ENCODE results near the gene FOXD4L6.
"Not testable (repeated sequence)": the region's sequence is repeated elsewhere in the genome, so short reads cannot be mapped to it uniquely, and the experiment has no call there.

DNA sequence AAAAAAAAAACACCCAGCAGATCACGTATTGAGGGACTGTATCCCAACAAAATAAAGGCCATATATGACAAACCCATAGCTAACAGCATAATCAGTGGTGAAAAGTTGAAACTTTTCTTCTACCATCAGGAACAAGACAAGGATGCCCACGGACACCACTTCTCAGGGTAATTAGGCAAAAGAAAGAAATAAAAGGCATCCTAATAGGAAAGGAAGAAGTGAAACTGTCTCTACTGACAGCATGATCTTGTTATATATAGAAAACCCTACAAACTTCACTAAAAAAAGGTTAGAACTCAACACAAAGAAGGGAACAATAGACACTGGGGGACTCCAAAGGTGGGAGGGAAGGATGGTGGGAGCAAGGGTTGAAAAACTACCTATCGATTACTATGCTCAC, 42.3 kb downstream of the FOXD4L6 start:
- TF ChIP-seq, protein P1, sequence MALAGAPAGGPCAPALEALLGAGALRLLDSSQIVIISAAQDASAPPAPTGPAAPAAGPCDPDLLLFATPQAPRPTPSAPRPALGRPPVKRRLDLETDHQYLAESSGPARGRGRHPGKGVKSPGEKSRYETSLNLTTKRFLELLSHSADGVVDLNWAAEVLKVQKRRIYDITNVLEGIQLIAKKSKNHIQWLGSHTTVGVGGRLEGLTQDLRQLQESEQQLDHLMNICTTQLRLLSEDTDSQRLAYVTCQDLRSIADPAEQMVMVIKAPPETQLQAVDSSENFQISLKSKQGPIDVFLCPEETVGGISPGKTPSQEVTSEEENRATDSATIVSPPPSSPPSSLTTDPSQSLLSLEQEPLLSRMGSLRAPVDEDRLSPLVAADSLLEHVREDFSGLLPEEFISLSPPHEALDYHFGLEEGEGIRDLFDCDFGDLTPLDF (CRISPR knock-in tag; IDR thresholded peaks at IDR 0.05), result not testable (repeated sequence)
- not testable (repeated sequence) for TF ChIP-seq SPI1 (IDR thresholded peaks at IDR 0.05; ENCODE audit: borderline replicate concordance, low read depth, low read length); U2AF2 (optimal IDR thresholded peaks at IDR 0.05; ENCODE audit: low read depth, low read length); ZNF3 (CRISPR knock-in tag; IDR thresholded peaks at IDR 0.05); CBFB (CRISPR knock-in tag; IDR thresholded peaks at IDR 0.05); POLR2AphosphoS5 (IDR thresholded peaks at IDR 0.05; ENCODE audit: control insufficient read depth, insufficient read depth, low read depth, low read length); PYGO2 (tag; IDR thresholded peaks at IDR 0.05)
- TF ChIP-seq, protein P2, sequence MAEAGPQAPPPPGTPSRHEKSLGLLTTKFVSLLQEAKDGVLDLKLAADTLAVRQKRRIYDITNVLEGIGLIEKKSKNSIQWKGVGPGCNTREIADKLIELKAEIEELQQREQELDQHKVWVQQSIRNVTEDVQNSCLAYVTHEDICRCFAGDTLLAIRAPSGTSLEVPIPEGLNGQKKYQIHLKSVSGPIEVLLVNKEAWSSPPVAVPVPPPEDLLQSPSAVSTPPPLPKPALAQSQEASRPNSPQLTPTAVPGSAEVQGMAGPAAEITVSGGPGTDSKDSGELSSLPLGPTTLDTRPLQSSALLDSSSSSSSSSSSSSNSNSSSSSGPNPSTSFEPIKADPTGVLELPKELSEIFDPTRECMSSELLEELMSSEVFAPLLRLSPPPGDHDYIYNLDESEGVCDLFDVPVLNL (CRISPR knock-in tag; IDR thresholded peaks at IDR 0.05; ENCODE audit: low read depth), result not testable (repeated sequence)
- TF ChIP-seq, protein P3, sequence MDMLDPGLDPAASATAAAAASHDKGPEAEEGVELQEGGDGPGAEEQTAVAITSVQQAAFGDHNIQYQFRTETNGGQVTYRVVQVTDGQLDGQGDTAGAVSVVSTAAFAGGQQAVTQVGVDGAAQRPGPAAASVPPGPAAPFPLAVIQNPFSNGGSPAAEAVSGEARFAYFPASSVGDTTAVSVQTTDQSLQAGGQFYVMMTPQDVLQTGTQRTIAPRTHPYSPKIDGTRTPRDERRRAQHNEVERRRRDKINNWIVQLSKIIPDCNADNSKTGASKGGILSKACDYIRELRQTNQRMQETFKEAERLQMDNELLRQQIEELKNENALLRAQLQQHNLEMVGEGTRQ (CRISPR knock-in tag; IDR thresholded peaks at IDR 0.05), result not testable (repeated sequence)
- TF ChIP-seq, protein P4, sequence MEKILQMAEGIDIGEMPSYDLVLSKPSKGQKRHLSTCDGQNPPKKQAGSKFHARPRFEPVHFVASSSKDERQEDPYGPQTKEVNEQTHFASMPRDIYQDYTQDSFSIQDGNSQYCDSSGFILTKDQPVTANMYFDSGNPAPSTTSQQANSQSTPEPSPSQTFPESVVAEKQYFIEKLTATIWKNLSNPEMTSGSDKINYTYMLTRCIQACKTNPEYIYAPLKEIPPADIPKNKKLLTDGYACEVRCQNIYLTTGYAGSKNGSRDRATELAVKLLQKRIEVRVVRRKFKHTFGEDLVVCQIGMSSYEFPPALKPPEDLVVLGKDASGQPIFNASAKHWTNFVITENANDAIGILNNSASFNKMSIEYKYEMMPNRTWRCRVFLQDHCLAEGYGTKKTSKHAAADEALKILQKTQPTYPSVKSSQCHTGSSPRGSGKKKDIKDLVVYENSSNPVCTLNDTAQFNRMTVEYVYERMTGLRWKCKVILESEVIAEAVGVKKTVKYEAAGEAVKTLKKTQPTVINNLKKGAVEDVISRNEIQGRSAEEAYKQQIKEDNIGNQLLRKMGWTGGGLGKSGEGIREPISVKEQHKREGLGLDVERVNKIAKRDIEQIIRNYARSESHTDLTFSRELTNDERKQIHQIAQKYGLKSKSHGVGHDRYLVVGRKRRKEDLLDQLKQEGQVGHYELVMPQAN (IDR thresholded peaks at IDR 0.05; ENCODE audit: borderline replicate concordance), result not testable (repeated sequence)
